ENCODE measurements around the gene GPX2.

GRCh38 chr14:64951724-64952123 is 9.2 kb upstream of the GPX2 start:
- no peak for TF ChIP-seq CTCF (conservative IDR thresholded peaks at IDR 0.05)
- no peak for TF ChIP-seq EZH2 (IDR thresholded peaks at IDR 0.05; ENCODE audit: low read depth)
